ENCODE results near the gene FAM161A.

The FAM161A gene

DNA sequence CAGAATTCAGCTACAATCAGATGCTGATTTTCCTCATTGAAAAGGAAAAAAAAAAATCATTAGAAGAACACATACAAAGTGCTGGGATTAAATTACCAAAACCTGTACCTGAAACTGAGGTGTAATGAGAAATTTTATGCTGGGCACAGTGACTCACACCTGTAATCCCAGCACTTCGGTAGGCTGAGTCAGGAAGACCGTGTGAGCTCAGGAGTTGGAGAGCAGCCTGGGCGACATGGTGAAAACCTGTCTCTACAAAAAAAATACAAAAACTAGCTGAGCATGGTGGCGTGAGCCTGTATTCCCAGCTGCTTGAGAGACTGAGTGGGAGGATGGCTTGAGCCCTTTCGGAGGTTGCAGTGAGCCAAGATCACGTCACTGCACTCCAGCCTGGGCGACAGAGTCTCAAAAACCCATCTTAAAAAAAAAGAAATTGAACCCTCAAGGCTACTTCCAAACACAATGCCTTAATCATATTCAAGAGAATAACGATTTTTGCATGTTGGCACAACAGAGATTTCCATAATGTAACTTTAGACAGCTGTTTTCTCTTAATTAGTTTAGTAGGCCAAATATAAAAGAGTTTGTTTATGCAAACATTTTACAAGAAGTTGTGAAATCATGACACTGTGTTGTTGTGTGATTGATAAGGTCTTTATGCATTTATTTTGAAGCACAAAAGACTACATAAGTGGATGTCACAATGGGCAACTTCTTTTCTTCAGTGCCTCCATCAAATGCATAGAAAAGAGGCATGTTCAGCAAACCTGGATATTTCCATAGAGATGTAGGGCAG is 63.9 kb downstream of the FAM161A start:
- no peak overlapping the region for H3K4me2 ChIP-seq (ENCODE audit: low read length)
- TF ChIP-seq CTCF (IDR thresholded peaks at IDR 0.05; ENCODE audit: low read depth, low read length, poor library complexity, severe bottlenecking) (no peak), EZH2phosphoT487 (IDR thresholded peaks at IDR 0.05; ENCODE audit: borderline replicate concordance, low read length) (no peak)
- no peaks in the 10 kb centered on the region for H3K79me2 ChIP-seq (ENCODE audit: control insufficient read depth, low read length)
- H3K4me1 ChIP-seq (ENCODE audit: control insufficient read depth, low read length) = no peaks in the 10 kb centered on the region
- H3K4me3 ChIP-seq (ENCODE audit: low read length) = no peak overlapping the region
- H4K20me1 ChIP-seq (ENCODE audit: control insufficient read depth, insufficient read depth, low read depth, low read length) = no peaks in the 10 kb centered on the region
- no peaks in the 10 kb centered on the region for H3K9me2 ChIP-seq (replicated peaks; ENCODE audit: control insufficient read depth, low read length)
- 0 out of 2 replicates have a peak, but pooled peaks cover 10% of the 10 kb centered on the region for H3K27me3 ChIP-seq (ENCODE audit: control insufficient read depth, low read length)
- H3K36me3 ChIP-seq (ENCODE audit: control insufficient read depth, low read length) = no peaks in the 10 kb centered on the region
- H3F3A ChIP-seq (ENCODE audit: control insufficient read depth, insufficient read depth) = no peaks in the 10 kb centered on the region
- H3K9me3 ChIP-seq (ENCODE audit: control insufficient read depth, insufficient read depth, low read length) = no peaks in the 10 kb centered on the region
- no peak overlapping the region for H3K27ac ChIP-seq (ENCODE audit: low read depth, low read length)

GRCh38 chr2:61787941-61788563 is 65.8 kb downstream of the FAM161A start:
- Histone ChIP-seq H3K27ac (ENCODE audit: low read depth, low read length) (no peak overlapping the region), H3K4me3 (ENCODE audit: low read length) (no peak overlapping the region), H4K20me1 (ENCODE audit: control insufficient read depth, insufficient read depth, low read depth, low read length) (no peaks in the 10 kb centered on the region), H3K79me2 (ENCODE audit: control insufficient read depth, low read length) (no peaks in the 10 kb centered on the region), H3K27me3 (ENCODE audit: control insufficient read depth, low read length) (0 out of 2 replicates have a peak, but pooled peaks cover 10% of the 10 kb centered on the region), H3K4me1 (ENCODE audit: control insufficient read depth, low read length) (no peaks in the 10 kb centered on the region), H3K4me2 (ENCODE audit: low read length) (no peak overlapping the region), H3K9me3 (ENCODE audit: control insufficient read depth, insufficient read depth, low read length) (no peaks in the 10 kb centered on the region), H3K9me2 (replicated peaks; ENCODE audit: control insufficient read depth, low read length) (no peaks in the 10 kb centered on the region), H3K36me3 (ENCODE audit: control insufficient read depth, low read length) (no peaks in the 10 kb centered on the region), H3F3A (ENCODE audit: control insufficient read depth, insufficient read depth) (no peaks in the 10 kb centered on the region)
- TF ChIP-seq CTCF (IDR thresholded peaks at IDR 0.05; ENCODE audit: low read depth, low read length, poor library complexity, severe bottlenecking) = no peak
- no peak for TF ChIP-seq EZH2phosphoT487 (IDR thresholded peaks at IDR 0.05; ENCODE audit: borderline replicate concordance, low read length)

- Histone ChIP-seq H3K27me3 (ENCODE audit: control insufficient read depth, low read length) (0 out of 2 replicates have a peak, but pooled peaks cover 6% of the 10 kb centered on the region), H3K9me3 (ENCODE audit: control insufficient read depth, insufficient read depth, low read length) (no peaks in the 10 kb centered on the region), H3K79me2 (ENCODE audit: control insufficient read depth, low read length) (no peaks in the 10 kb centered on the region), H3F3A (ENCODE audit: control insufficient read depth, insufficient read depth) (no peaks in the 10 kb centered on the region), H3K4me3 (ENCODE audit: low read length) (no peak overlapping the region), H3K4me1 (ENCODE audit: control insufficient read depth, low read length) (no peaks in the 10 kb centered on the region), H3K27ac (ENCODE audit: low read depth, low read length) (no peak overlapping the region), H3K36me3 (ENCODE audit: control insufficient read depth, low read length) (no peaks in the 10 kb centered on the region), H4K20me1 (ENCODE audit: control insufficient read depth, insufficient read depth, low read depth, low read length) (no peaks in the 10 kb centered on the region), H3K9me2 (replicated peaks; ENCODE audit: control insufficient read depth, low read length) (no peaks in the 10 kb centered on the region), H3K4me2 (ENCODE audit: low read length) (no peak overlapping the region)
- TF ChIP-seq CTCF (IDR thresholded peaks at IDR 0.05; ENCODE audit: low read depth, low read length, poor library complexity, severe bottlenecking) (no peak), EZH2phosphoT487 (IDR thresholded peaks at IDR 0.05; ENCODE audit: borderline replicate concordance, low read length) (no peak)
Measured at GRCh38 chr2:61786876-61787275, 67.0 kb downstream of the FAM161A start.
